ENCODE measurements around the gene LGMN. TPM values are rescaled to one million over a fixed set of nuclear protein-coding genes. Genes with fewer than 3 reads are reported as not detected.

The LGMN gene
- total and polyA plus RNA-seq, 2 of the 8 experiments (the other 6 are each of a cell fraction or from before 2014, with no cell fraction given) = 57.4 to 83.4 TPM

DNA sequence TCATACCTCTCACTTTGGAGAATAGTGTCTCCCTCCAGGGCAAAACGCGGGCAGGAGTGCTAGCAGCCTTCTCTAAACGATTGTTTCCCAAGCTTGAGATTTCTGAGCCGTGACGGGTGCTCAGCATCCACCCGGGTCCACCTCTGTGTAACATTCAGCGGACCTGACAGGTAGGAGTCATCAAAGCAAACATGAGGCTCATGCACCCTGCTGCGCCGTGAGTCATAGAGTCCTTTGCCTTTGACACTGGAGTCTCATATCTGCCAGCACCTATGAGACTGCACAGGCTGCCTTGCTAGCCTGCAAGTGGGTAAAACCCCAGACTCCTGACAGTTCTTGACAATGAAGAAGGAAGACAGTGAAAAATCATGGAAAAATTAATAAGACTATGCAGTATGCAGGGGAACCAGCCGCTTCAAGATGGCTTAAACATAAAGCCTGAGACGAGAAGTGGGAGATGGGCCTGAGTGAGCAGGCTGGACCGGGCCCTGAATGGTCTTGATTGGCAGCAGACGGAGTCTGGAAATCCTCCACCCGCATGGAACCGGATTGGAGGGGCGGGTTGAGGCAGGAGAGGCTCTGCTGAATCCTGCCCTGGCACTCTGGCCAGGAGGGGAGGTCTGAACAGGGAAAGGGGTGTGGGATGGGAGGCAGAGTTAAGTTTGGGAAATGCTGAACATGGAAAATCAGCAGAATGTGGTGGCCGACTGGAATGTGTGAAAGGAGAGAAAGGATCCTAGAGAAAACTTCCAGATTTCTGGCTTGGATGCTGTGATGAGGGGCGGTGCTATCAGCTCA lies 54.2 kb downstream of the LGMN start:
- Histone ChIP-seq H3K27me3 (replicated peaks in 1 of 4; ENCODE audit: control insufficient read depth in 3 of 4, extremely low read depth in 1 of 4, insufficient read depth in 3 of 4, low read length in 3 of 4) (no peaks in the 10 kb centered on the region), H3K4me1 (replicated peaks in 1 of 4; ENCODE audit: control insufficient read depth in 3 of 4, insufficient read depth in 4 of 4, low read length in 3 of 4) (no peaks in the 10 kb centered on the region), H3K4me3 (ENCODE audit: extremely low read depth in 1 of 4, insufficient read depth in 2 of 4, low read depth in 3 of 4, low read length in 4 of 4) (no peak overlapping the region), H4K5ac (ENCODE audit: insufficient read length, low read depth, low read length) (no peak overlapping the region), H4K8ac (ENCODE audit: extremely low read depth, insufficient read depth, low read length) (no peak overlapping the region), H2BK12ac (ENCODE audit: low read depth, low read length) (no peak overlapping the region), H3K27ac (ENCODE audit: low read depth, low read length) (no peak overlapping the region), H3K9me3 (ENCODE audit: insufficient read depth in 2 of 2, low read depth in 1 of 2, low read length in 1 of 2) (no peaks in the 10 kb centered on the region), H2AFZ (ENCODE audit: low read length) (no peak overlapping the region), H3K9ac (replicated peaks in 1 of 4; ENCODE audit: extremely low read depth in 1 of 4, low read depth in 3 of 4, low read length in 3 of 4) (no peak overlapping the region), H2BK20ac (ENCODE audit: low read length) (no peak overlapping the region), H3K4me2 (ENCODE audit: insufficient read depth in 1 of 2, low read depth in 2 of 2, low read length in 2 of 2) (no peak overlapping the region), H3K18ac (ENCODE audit: extremely low read depth, low read length) (no peak overlapping the region), H2BK120ac (replicated peaks; ENCODE audit: low read depth, low read length) (no peak overlapping the region), H3K36me3 (ENCODE audit: control insufficient read depth in 2 of 4, insufficient read depth in 4 of 4, low read length in 3 of 4) (no peaks in the 10 kb centered on the region), H3K79me1 (ENCODE audit: low read depth, low read length) (no peaks in the 10 kb centered on the region), H2BK15ac (ENCODE audit: low read length) (no peak overlapping the region), H4K20me1 (replicated peaks in 1 of 2; ENCODE audit: control insufficient read depth in 1 of 2, insufficient read depth in 2 of 2, low read length in 2 of 2) (no peaks in the 10 kb centered on the region), H3K23ac (ENCODE audit: insufficient read length) (no peak overlapping the region), H3K56ac (replicated peaks; ENCODE audit: insufficient read length, low read depth, low read length) (no peak overlapping the region), H2BK5ac (ENCODE audit: low read depth, low read length) (no peak overlapping the region), H3K14ac (ENCODE audit: insufficient read length) (no peak overlapping the region), H3K79me2 (ENCODE audit: control insufficient read depth in 1 of 2, insufficient read depth in 2 of 2, low read length in 2 of 2) (no peaks in the 10 kb centered on the region), H3K4ac (replicated peaks; ENCODE audit: insufficient read length, low read depth, low read length) (no peak overlapping the region), H4K91ac (replicated peaks; ENCODE audit: insufficient read length, low read length) (no peak overlapping the region), H3K23me2 (ENCODE audit: low read depth, low read length) (no peaks in the 10 kb centered on the region), H2AK5ac (ENCODE audit: low read depth, low read length) (no peak overlapping the region)
- ChIA-PET POLR2A (ENCODE audit: partially characterized antibody) (no interaction called here), CTCF (ENCODE audit: partially characterized antibody) (interaction anchor here (0.8 to 1.7 kb wide), 5 partner anchors 8 to 53 kb away, joined by 3 to 6 read pairs (median 4); no protein-coding TSS in a partner anchor)
- TF ChIP-seq SP4 (IDR thresholded peaks at IDR 0.05; ENCODE audit: low read length) (no peak), BCL11A (IDR thresholded peaks at IDR 0.05; ENCODE audit: low read depth in 2 of 2, low read length in 2 of 2) (no peak), FOSL1 (IDR thresholded peaks at IDR 0.05; ENCODE audit: insufficient read depth, low read depth, low read length) (no peak), CHD2 (IDR thresholded peaks at IDR 0.05; ENCODE audit: low read length) (no peak), TAF1 (IDR thresholded peaks at IDR 0.05; ENCODE audit: low read depth, low read length) (no peak), POU5F1 (IDR thresholded peaks at IDR 0.05; ENCODE audit: low read depth, low read length) (no peak), ASH2L (IDR thresholded peaks at IDR 0.05; ENCODE audit: low read length) (no peak), SAP30 (IDR thresholded peaks at IDR 0.05; ENCODE audit: insufficient read depth, insufficient replicate concordance, low read length) (no peak), EP300 (IDR thresholded peaks at IDR 0.05; ENCODE audit: borderline replicate concordance in 1 of 2, low read depth in 2 of 2, low read length in 2 of 2) (no peak), SIX5 (IDR thresholded peaks at IDR 0.05; ENCODE audit: low read depth, low read length) (no peak), EZH2 (IDR thresholded peaks at IDR 0.05; ENCODE audit: low read depth, low read length, severe bottlenecking) (no peak), MAFK (IDR thresholded peaks at IDR 0.05; ENCODE audit: low read depth, low read length) (no peak)
- FAIRE-seq (no peak), DNase-seq (ENCODE audit: low read depth in 1 of 2, low spot score in 2 of 2) (no peak)
- WGBS, 2 experiments (ENCODE audit: extremely low coverage in 1 of 2, insufficient coverage in 1 of 2, insufficient read length in 1 of 2, insufficient replicate concordance in 2 of 2, low coverage in 1 of 2, low lambda C conversion rate in 2 of 2, missing lambda C conversion rate in 1 of 2) = 89% methylated on average over 18 of the region's 18 CpGs; no CpG with 5 or more reads in 1 of the 2 experiments

Data from H1 (cell line).